Smooth muscle cell (in vitro differentiated cells): ENCODE data around the gene SELENOV. TPM values are rescaled to one million over a fixed set of nuclear protein-coding genes. Genes with fewer than 3 reads are reported as not detected.

Experiments used
- DNase-seq: peaks from one replicate; lab custom pipeline; 2025; ENCODE audit not compliant: unreplicated experiment; lab: John Stamatoyannopoulos, UW
- H2AFZ ChIP-seq: fragments of 200-600 bp; sonication (generic); 2 replicates; pipeline ENCODE4 v1.6.0; 2016; ENCODE audit warnings: antibody characterized with exemption, low read depth, mild to moderate bottlenecking
- H3F3A ChIP-seq: fragments of 200-600 bp; sonication (generic); 2 replicates; pipeline ENCODE4 v1.6.0; 2017; ENCODE audit warnings: antibody characterized with exemption, low read depth
- H3K27ac ChIP-seq: fragments of 200-600 bp; sonication (generic); 2 replicates; pipeline ENCODE4 v1.5.1; 2016; ENCODE audit warnings: low read depth, mild to moderate bottlenecking
- H3K27me3 ChIP-seq: fragments of 200-600 bp; sonication (generic); 2 replicates; pipeline ENCODE4 v1.6.1; 2016; ENCODE audit warnings: low read depth, mild to moderate bottlenecking
- H3K36me3 ChIP-seq: fragments of 200-600 bp; sonication (generic); 2 replicates; pipeline ENCODE4 v1.5.1; 2016; ENCODE audit warnings: low read depth
- H3K4me1 ChIP-seq: fragments of 200-600 bp; sonication (generic); 2 replicates; pipeline ENCODE4 v1.5.1; 2016; ENCODE audit warnings: low read depth
- H3K4me2 ChIP-seq: fragments of 200-600 bp; sonication (generic); 2 replicates; pipeline ENCODE4 v1.6.0; 2016; ENCODE audit warnings: mild to moderate bottlenecking
- H3K4me3 ChIP-seq: fragments of 200-600 bp; sonication (generic); 2 replicates; pipeline ENCODE4 v1.5.1; 2016; ENCODE audit warnings: mild to moderate bottlenecking
- H3K79me2 ChIP-seq: fragments of 200-600 bp; sonication (generic); 2 replicates; pipeline ENCODE4 v1.6.0; 2016; ENCODE audit warnings: low read depth, mild to moderate bottlenecking
- H3K9ac ChIP-seq: fragments of 200-600 bp; sonication (generic); 2 replicates; pipeline ENCODE4 v1.6.0; 2016; ENCODE audit warnings: low read depth
- H3K9me3 ChIP-seq: fragments of 200-600 bp; sonication (generic); replicated peaks from 2 replicates; pipeline ENCODE4 v1.5.1; 2016; ENCODE audit warnings: low read depth
- H4K20me1 ChIP-seq: fragments of 200-600 bp; sonication (generic); 2 replicates; pipeline ENCODE4 v1.6.0; 2016; ENCODE audit warnings: low read depth
- WGBS: methylation state at CpG from one replicate; pipeline ENCODE4 v1.1.7; 2016; ENCODE audit warnings: low lambda C conversion rate; 5-methylcytosine and 5-hydroxymethylcytosine counted together
- polyA plus RNA-seq: library from polyadenylated mRNA; unstranded; fragments of >200 nt; fragmentation: Nextera tagmentation; extraction: Ambion mirVana; gene quantifications from 2 replicates; pipeline ENCODE4 v1.2.1, GENCODE V29; 2016
- total RNA-seq: library from RNA; depleted of rRNA; stranded (reverse); fragments of >200 nt; gene quantifications from 2 replicates; pipeline ENCODE4 v1.2.3, GENCODE V29; 2014
- TF ChIP-seq, protein P1 (sequence below): fragments of 200-600 bp; sonication (generic); IDR thresholded peaks from 2 replicates; pipeline ENCODE4 v1.5.1; 2017; ENCODE audit warnings: borderline replicate concordance, mild to moderate bottlenecking, antibody characterized with exemption; ENCODE audit not compliant: insufficient read depth, poor library complexity, severe bottlenecking

SELENOV gene
- total and polyA plus RNA-seq, 2 experiments from 2014 or later, result not detected

- Histone ChIP-seq H3K9me3 (no peaks in the 10 kb centered on the region), H3K4me1 (no peaks in the 10 kb centered on the region), H3K36me3 (no peaks in the 10 kb centered on the region), H3K9ac (no peak overlapping the region), H3K4me2 (no peak overlapping the region), H3K27me3 (peaks cover 6% of the 10 kb centered on the region), H3K79me2 (no peaks in the 10 kb centered on the region), H2AFZ (no peak overlapping the region), H3F3A (no peaks in the 10 kb centered on the region), H4K20me1 (no peaks in the 10 kb centered on the region), H3K4me3 (no peak overlapping the region), H3K27ac (no peak overlapping the region)
- TF ChIP-seq, protein P1, sequence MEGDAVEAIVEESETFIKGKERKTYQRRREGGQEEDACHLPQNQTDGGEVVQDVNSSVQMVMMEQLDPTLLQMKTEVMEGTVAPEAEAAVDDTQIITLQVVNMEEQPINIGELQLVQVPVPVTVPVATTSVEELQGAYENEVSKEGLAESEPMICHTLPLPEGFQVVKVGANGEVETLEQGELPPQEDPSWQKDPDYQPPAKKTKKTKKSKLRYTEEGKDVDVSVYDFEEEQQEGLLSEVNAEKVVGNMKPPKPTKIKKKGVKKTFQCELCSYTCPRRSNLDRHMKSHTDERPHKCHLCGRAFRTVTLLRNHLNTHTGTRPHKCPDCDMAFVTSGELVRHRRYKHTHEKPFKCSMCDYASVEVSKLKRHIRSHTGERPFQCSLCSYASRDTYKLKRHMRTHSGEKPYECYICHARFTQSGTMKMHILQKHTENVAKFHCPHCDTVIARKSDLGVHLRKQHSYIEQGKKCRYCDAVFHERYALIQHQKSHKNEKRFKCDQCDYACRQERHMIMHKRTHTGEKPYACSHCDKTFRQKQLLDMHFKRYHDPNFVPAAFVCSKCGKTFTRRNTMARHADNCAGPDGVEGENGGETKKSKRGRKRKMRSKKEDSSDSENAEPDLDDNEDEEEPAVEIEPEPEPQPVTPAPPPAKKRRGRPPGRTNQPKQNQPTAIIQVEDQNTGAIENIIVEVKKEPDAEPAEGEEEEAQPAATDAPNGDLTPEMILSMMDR, result no peak
- 83% methylated on average over 6 of the region's 6 CpGs for WGBS
- no peak for DNase-seq
These were observed 43.7 kb downstream of the SELENOV start for GRCh38 chr19:39558624-39559117.

- no peaks in the 10 kb centered on the region for H3F3A ChIP-seq
- H3K4me1 ChIP-seq, result no peaks in the 10 kb centered on the region
- peaks cover 6% of the 10 kb centered on the region for H3K27me3 ChIP-seq
- H3K36me3 ChIP-seq, result no peaks in the 10 kb centered on the region
- H4K20me1 ChIP-seq, result no peaks in the 10 kb centered on the region
- 56% methylated on average over 2 of the region's 2 CpGs for WGBS
- H3K9ac ChIP-seq, result no peak overlapping the region
- DNase-seq, result no peak
- no peak overlapping the region for H2AFZ ChIP-seq
- no peak overlapping the region for H3K4me2 ChIP-seq
- TF ChIP-seq, protein P1, result no peak
- no peaks in the 10 kb centered on the region for H3K79me2 ChIP-seq
- no peaks in the 10 kb centered on the region for H3K9me3 ChIP-seq
- no peak overlapping the region for H3K4me3 ChIP-seq
- H3K27ac ChIP-seq, result no peak overlapping the region
These were observed 48.5 kb downstream of the SELENOV start for GRCh38 chr19:39563408-39563807.

DNA sequence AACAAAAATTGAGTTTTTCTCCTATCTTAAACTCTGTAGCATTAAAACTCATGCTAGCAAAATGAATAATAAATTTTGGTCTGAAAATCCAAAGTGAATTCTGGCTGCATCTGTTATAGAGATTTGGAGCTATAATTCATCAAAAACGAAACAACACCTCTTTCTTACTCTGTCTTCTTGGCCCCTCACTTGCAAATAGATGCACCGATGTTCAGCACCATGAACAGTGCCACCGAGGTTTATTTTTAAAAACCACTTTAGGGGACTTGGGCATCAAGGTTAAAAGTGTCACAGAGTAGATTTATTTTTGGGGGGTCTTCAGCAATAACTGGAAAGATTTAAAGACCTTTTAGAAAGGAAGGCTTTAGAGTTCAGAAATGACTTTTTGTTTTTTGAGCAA lies 51.1 kb downstream of the SELENOV start:
- no peaks in the 10 kb centered on the region for H3K4me1 ChIP-seq
- peaks cover 4% of the 10 kb centered on the region for H3K27me3 ChIP-seq
- no peaks in the 10 kb centered on the region for H4K20me1 ChIP-seq
- no peak for DNase-seq
- no peaks in the 10 kb centered on the region for H3K9me3 ChIP-seq
- 55% methylated on average over 3 of the region's 3 CpGs for WGBS
- no peak overlapping the region for H3K4me3 ChIP-seq
- H3F3A ChIP-seq, result no peaks in the 10 kb centered on the region
- no peak overlapping the region for H3K4me2 ChIP-seq
- no peaks in the 10 kb centered on the region for H3K36me3 ChIP-seq
- no peaks in the 10 kb centered on the region for H3K79me2 ChIP-seq
- H3K9ac ChIP-seq, result no peak overlapping the region
- no peak overlapping the region for H3K27ac ChIP-seq
- no peak overlapping the region for H2AFZ ChIP-seq
- TF ChIP-seq, protein P1, result no peak

- no peak overlapping the region for H3K9ac ChIP-seq
- no peak overlapping the region for H3K27ac ChIP-seq
- TF ChIP-seq, protein P1, result no peak
- H3K36me3 ChIP-seq, result no peaks in the 10 kb centered on the region
- no peaks in the 10 kb centered on the region for H3K4me1 ChIP-seq
- H3F3A ChIP-seq, result no peaks in the 10 kb centered on the region
- no peaks in the 10 kb centered on the region for H3K27me3 ChIP-seq
- no peak overlapping the region for H3K4me2 ChIP-seq
- no peak overlapping the region for H3K4me3 ChIP-seq
- H3K79me2 ChIP-seq, result no peaks in the 10 kb centered on the region
- WGBS, result 39% methylated on average over 3 of the region's 3 CpGs
- no peaks in the 10 kb centered on the region for H4K20me1 ChIP-seq
- H3K9me3 ChIP-seq, result peaks cover 2% of the 10 kb centered on the region
- H2AFZ ChIP-seq, result no peak overlapping the region
- DNase-seq, result no peak
These were observed 53.7 kb downstream of the SELENOV start for GRCh38 chr19:39568604-39569003.

Other genes starting within 250 kb of the SELENOV start
- gene IFNL2, start 246.7 kb upstream of the SELENOV start, total RNA-seq, result not detected in 2 replicates
- not detected in 2 replicates for gene IFNL2, start 246.7 kb upstream of the SELENOV start, polyA plus RNA-seq
- not detected in 2 replicates for gene IFNL1, start 218.7 kb upstream of the SELENOV start, total RNA-seq
- gene IFNL1, start 218.7 kb upstream of the SELENOV start, polyA plus RNA-seq, result not detected in 2 replicates
- gene LRFN1, start 194.3 kb upstream of the SELENOV start, total RNA-seq, result 0.36 and 0.76 TPM in 2 replicates
- gene LRFN1, start 194.3 kb upstream of the SELENOV start, polyA plus RNA-seq, result 2.1 and 3.2 TPM in 2 replicates
- gene GMFG, start 179.1 kb upstream of the SELENOV start, total RNA-seq, result not detected in 2 replicates
- 0.37 TPM in 1 of 2 replicates, not detected in the other for gene GMFG, start 179.1 kb upstream of the SELENOV start, polyA plus RNA-seq
- 37.1 and 58.3 TPM in 2 replicates for gene SAMD4B, start 172.7 kb upstream of the SELENOV start, total RNA-seq
- gene SAMD4B, start 172.7 kb upstream of the SELENOV start, polyA plus RNA-seq, result 61.8 and 81.9 TPM in 2 replicates
- 27.8 and 29.8 TPM in 2 replicates for gene PAF1, start 124.0 kb upstream of the SELENOV start, total RNA-seq
- gene PAF1, start 124.0 kb upstream of the SELENOV start, polyA plus RNA-seq, result 35.8 and 42.7 TPM in 2 replicates
- 23.0 and 23.8 TPM in 2 replicates for gene MED29, start 123.8 kb upstream of the SELENOV start, total RNA-seq
- gene MED29, start 123.8 kb upstream of the SELENOV start, polyA plus RNA-seq, result 36.3 and 37.7 TPM in 2 replicates
- 31.5 and 44.7 TPM in 2 replicates for gene ZFP36, start 108.3 kb upstream of the SELENOV start, total RNA-seq
- 281 and 303 TPM in 2 replicates for gene ZFP36, start 108.3 kb upstream of the SELENOV start, polyA plus RNA-seq
- 16.3 and 42.2 TPM in 2 replicates for gene PLEKHG2, start 102.5 kb upstream of the SELENOV start, total RNA-seq
- 33.0 and 51.9 TPM in 2 replicates for gene PLEKHG2, start 102.5 kb upstream of the SELENOV start, polyA plus RNA-seq
- 82.2 and 97.1 TPM in 2 replicates for gene RPS16, start 79.2 kb upstream of the SELENOV start, total RNA-seq
- gene RPS16, start 79.2 kb upstream of the SELENOV start, polyA plus RNA-seq, result 539 and 567 TPM in 2 replicates
- 41.0 and 44.9 TPM in 2 replicates for gene SUPT5H, start 69.6 kb upstream of the SELENOV start, total RNA-seq
- 134 and 139 TPM in 2 replicates for gene SUPT5H, start 69.6 kb upstream of the SELENOV start, polyA plus RNA-seq
- 58.4 and 66.1 TPM in 2 replicates for gene TIMM50, start 34.3 kb upstream of the SELENOV start, total RNA-seq
- gene TIMM50, start 34.3 kb upstream of the SELENOV start, polyA plus RNA-seq, result 107 and 108 TPM in 2 replicates
- 0.54 and 9.3 TPM in 2 replicates for gene DLL3, start 16.2 kb upstream of the SELENOV start, total RNA-seq
- gene DLL3, start 16.2 kb upstream of the SELENOV start, polyA plus RNA-seq, result 0.80 and 1.6 TPM in 2 replicates
- gene EID2B, start 17.7 kb downstream of the SELENOV start, total RNA-seq, result 1.9 and 2.7 TPM in 2 replicates
- gene EID2B, start 17.7 kb downstream of the SELENOV start, polyA plus RNA-seq, result 1.1 and 1.9 TPM in 2 replicates
- gene EID2, start 25.0 kb downstream of the SELENOV start, total RNA-seq, result 11.9 and 15.9 TPM in 2 replicates
- gene EID2, start 25.0 kb downstream of the SELENOV start, polyA plus RNA-seq, result 22.5 and 24.2 TPM in 2 replicates
- gene LGALS13, start 87.4 kb downstream of the SELENOV start, total RNA-seq, result not detected in 2 replicates
- gene LGALS13, start 87.4 kb downstream of the SELENOV start, polyA plus RNA-seq, result not detected in 2 replicates
- gene LGALS16, start 140.8 kb downstream of the SELENOV start, total RNA-seq, result not detected in 2 replicates
- gene LGALS16, start 140.8 kb downstream of the SELENOV start, polyA plus RNA-seq, result not detected in 2 replicates
- not detected in 2 replicates for gene LGALS14, start 189.3 kb downstream of the SELENOV start, total RNA-seq
- gene LGALS14, start 189.3 kb downstream of the SELENOV start, polyA plus RNA-seq, result not detected in 2 replicates
- not detected in 2 replicates for gene CLC, start 222.9 kb downstream of the SELENOV start, total RNA-seq
- not detected in 2 replicates for gene CLC, start 222.9 kb downstream of the SELENOV start, polyA plus RNA-seq